B cell (primary cell): ENCODE data around the gene PSMD6.

Experiments
- EZH2 ChIP-seq: IDR thresholded peaks from 2 replicates; pipeline ENCODE4 v1.6.1; 2012; ENCODE audit warnings: borderline replicate concordance, low read depth, mild to moderate bottlenecking, moderate library complexity, low read length; ENCODE audit not compliant: insufficient read depth, poor library complexity, severe bottlenecking
- TF ChIP-seq, protein P1 (sequence below): fragments of 200-600 bp; IDR thresholded peaks from one replicate; pipeline ENCODE4 v1.8.0; 2022; ENCODE audit warnings: antibody characterized with exemption, mild to moderate bottlenecking

GRCh38 chr3:64056606-64057180 is 33.4 kb upstream of the PSMD6 start:
- TF ChIP-seq, protein P1, sequence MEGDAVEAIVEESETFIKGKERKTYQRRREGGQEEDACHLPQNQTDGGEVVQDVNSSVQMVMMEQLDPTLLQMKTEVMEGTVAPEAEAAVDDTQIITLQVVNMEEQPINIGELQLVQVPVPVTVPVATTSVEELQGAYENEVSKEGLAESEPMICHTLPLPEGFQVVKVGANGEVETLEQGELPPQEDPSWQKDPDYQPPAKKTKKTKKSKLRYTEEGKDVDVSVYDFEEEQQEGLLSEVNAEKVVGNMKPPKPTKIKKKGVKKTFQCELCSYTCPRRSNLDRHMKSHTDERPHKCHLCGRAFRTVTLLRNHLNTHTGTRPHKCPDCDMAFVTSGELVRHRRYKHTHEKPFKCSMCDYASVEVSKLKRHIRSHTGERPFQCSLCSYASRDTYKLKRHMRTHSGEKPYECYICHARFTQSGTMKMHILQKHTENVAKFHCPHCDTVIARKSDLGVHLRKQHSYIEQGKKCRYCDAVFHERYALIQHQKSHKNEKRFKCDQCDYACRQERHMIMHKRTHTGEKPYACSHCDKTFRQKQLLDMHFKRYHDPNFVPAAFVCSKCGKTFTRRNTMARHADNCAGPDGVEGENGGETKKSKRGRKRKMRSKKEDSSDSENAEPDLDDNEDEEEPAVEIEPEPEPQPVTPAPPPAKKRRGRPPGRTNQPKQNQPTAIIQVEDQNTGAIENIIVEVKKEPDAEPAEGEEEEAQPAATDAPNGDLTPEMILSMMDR = no peak
- no peak for TF ChIP-seq EZH2
